Transverse colon (tissue), 4 donors: Measurements from ENCODE around the gene CNRIP1.

Experiments
- CTCF ChIP-seq, 5 experiments: fragments of 200-600 bp in 3 of 5; fragments of 450-650 bp in 2 of 5; sonication (generic) in 3 of 5; IDR thresholded peaks; 1 replicate in 2 of 5; 2 replicates in 3 of 5; pipeline ENCODE4 v1.5.1; 2016 to 2017; ENCODE audit warnings: antibody characterized with exemption in 5 of 5, inconsistent platforms in 3 of 5, mild to moderate bottlenecking in 2 of 5, moderate library complexity in 1 of 5
- EP300 ChIP-seq: sonication (generic); formaldehyde crosslinking; IDR thresholded peaks from one replicate; pipeline ENCODE4 v1.6.1; 2017; ENCODE audit warnings: antibody characterized with exemption, low read depth
- POLR2A ChIP-seq: fragments of 450-650 bp; IDR thresholded peaks from one replicate; pipeline ENCODE4 v1.6.1; 2016; ENCODE audit warnings: antibody characterized with exemption, mild to moderate bottlenecking, moderate library complexity
- POLR2AphosphoS5 ChIP-seq, 3 donors: sonication (generic); formaldehyde crosslinking; IDR thresholded peaks; one replicate each; pipeline ENCODE4 v1.6.1; 2016; ENCODE audit warnings: antibody characterized with exemption in 3 of 3

GRCh38 chr2:68319398-68320117 is at the start of gene CNRIP1:
- TF ChIP-seq POLR2AphosphoS5 (IDR thresholded peaks at IDR 0.05) (peak; percentile 43 to 74 (median 62)), CTCF (IDR thresholded peaks at IDR 0.05) (no peak), POLR2A (peak; percentile 55), EP300 (no peak)
